HG03039 (cell line): Measurements from ENCODE around the gene NMRK2.
"Not testable (repeated sequence)": the region's sequence is repeated elsewhere in the genome, so short reads cannot be mapped to it uniquely, and the experiment has no call there.

Experiments
- ATAC-seq: cut with Tn5 transposase; IDR thresholded peaks from one replicate; pipeline ENCODE4 v1.9.1; 2021; ENCODE audit warnings: mild to moderate bottlenecking, moderate library complexity; ENCODE audit not compliant: unreplicated experiment

The NMRK2 gene, protein sequence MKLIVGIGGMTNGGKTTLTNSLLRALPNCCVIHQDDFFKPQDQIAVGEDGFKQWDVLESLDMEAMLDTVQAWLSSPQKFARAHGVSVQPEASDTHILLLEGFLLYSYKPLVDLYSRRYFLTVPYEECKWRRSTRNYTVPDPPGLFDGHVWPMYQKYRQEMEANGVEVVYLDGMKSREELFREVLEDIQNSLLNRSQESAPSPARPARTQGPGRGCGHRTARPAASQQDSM

DNA sequence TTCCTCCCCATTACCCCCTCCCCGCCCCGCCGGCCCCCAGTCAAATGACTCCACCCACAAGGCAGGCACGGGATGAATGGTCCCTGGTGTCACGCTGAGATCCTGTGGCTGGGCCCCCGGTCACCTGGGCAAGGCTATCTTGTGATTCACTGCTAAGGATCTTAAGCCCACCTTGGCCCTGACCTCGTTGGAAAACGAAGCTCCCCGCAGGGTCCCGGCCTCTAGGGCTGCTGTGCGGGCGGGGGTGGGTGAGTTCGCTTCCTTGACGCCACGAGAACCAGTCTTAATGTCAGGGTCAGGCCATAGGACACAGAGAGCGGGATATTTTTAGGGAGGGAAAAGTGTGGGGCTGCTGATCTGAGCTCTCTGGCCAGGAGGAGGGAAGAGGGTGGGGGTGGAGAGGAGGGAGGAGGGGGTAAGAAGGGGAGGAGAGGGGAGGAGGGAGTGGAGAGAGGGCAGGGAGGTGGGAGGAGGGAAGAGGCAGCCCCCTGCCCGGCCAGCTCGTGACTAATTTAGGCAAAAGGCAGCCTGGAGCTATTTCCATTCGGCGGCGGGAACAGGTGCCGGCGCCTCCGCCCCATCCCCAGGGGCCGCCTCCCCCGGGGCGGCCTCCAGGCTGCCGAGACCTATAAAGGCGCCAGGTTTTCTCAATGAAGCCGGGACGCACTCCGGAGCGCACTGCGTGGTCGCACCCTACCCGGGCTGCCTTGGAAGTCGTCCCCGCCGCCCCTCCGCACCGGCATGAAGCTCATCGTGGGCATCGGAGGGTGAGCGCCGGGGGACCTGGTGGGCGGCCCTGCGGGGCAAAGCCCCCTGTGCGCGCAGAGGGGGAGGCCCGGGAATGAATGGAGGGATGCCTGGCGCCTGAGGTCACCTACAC lies at the start of gene NMRK2:
NMRK2 (plus strand) TSS at position 139 of the 880 bp plus-strand sequence; CDS start at position 742, 603 bp downstream.
- no peak for ATAC-seq

DNA sequence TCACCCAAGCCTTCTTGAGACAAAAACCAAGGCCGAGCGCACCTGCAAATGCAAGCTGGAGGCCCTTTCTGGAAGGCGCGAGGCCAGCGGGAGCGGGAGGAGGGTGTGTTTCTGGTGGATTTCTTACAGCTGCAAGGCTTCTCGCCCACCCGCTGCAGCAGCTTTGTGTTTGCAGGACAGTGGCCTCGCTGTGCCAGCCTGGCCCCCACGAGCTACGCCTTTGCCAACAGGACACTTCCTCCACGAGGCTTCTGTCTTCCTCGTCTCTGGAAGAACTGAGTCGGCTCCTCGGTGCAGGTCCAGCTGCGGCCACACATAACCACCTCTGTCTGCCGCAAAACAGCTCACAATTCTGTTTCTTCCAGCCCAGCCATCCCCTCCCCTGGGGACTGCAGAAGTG lies 42.3 kb upstream of the NMRK2 start:
- no peak for ATAC-seq

DNA sequence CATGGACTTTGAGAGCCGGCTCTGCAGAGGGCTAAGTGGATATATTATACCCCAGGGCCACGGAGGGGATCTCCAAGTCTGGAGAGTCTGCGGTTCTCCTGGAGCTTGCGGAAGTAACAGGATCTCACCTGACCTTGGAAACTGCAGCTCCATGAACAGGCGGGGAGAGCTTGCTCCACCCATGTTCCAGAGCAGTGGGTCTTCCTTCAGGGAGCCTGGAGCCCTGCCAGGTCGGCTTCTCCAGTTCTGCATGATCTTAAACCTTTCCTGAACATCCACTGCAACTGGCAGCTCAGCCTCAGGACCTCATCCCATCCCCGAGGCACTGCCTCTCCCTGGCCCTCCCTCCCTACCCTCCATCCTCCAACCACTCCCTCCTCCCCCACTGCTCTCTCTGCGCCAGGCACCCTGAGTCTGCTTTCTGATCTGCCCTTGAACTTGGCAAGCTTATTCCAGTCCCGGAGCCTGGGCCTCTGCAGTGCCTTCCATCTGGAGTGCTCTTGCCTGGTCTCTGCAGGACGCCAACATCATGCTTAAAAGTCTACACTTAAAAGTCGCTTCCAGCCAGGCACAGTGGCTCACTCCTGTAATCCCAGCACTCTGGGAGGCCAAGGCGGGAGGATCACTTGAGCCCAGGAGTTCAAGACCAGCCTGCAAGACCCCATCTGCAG lies 39.2 kb upstream of the NMRK2 start:
- ATAC-seq = no peak

DNA sequence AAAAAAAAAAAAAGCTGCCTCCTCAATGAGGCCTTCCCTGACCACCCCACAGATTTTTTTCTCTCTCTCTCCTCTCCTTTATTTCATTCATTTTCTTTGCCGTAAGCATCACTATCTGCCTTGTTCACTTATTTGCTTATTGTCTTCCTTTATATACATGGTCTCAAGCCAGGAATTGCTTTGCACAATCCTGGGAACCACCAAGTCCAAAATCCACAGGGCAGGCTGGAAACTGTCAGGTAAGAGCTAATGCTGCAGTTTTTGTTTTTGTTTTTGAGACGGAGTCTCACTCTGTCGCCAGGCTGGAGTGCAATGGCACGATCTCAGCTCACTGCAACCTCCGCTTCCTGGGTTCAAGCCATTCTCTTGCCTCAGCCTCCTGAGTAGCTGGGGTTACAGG lies 37.9 kb upstream of the NMRK2 start:
- not testable (repeated sequence) for ATAC-seq

DNA sequence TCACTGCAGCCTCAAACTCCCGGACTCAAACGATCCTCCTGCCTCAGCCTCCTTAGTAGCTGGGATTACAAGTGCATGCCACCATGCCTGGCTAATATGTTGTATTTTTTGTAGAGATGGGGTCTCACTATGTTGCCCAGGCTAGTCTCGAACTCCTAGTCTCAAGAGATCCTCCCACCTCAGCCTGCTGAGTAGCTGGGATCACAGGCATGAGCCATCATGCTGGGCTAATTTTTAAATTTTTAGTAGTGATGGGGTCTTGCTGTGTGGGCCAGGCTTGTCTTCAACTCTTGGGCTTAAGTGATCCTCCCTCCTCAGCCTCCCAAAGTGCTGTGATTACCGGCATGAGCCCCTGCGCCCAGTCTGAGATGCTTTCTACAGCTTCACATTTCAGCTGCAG lies 37.1 kb upstream of the NMRK2 start:
- ATAC-seq = no peak

DNA sequence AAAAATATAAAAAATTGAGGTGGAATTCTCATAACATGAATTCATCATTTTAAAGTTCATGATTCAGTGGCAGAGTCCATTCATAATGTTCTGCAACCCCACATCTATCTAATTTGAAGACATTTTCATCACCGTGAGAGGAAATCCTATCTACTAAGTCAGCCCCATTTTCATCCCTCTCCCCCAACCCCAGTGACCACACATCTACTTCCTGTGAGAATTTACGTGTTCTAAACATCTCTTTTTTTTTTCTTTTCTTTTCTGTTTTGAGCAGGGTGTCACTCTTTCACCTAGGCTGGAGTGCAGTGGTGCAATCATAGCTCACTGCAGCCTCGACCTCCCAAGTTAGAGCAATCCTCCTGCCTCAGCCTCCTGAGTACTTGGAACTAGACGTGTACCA lies 34.9 kb upstream of the NMRK2 start:
- no peak for ATAC-seq

DNA sequence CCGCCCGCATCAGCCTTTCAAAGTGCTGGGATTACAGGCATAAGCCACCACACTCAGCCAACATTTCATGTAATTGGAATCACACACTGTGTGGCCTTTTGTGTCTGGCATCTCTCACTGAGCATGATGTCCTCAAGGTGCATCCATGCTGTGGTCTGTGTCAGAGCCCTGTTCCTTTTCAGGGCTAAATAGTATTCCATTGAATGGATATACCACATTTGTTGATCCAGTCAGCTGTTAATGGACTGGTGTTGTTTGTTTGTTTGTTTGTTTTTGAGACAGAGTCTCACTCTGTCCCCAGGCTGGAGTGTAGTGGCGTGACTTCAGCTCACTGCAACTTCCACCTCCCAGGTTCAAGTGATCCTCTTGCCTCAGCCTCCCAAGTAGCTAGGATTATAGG lies 34.4 kb upstream of the NMRK2 start:
- ATAC-seq = no peak

DNA sequence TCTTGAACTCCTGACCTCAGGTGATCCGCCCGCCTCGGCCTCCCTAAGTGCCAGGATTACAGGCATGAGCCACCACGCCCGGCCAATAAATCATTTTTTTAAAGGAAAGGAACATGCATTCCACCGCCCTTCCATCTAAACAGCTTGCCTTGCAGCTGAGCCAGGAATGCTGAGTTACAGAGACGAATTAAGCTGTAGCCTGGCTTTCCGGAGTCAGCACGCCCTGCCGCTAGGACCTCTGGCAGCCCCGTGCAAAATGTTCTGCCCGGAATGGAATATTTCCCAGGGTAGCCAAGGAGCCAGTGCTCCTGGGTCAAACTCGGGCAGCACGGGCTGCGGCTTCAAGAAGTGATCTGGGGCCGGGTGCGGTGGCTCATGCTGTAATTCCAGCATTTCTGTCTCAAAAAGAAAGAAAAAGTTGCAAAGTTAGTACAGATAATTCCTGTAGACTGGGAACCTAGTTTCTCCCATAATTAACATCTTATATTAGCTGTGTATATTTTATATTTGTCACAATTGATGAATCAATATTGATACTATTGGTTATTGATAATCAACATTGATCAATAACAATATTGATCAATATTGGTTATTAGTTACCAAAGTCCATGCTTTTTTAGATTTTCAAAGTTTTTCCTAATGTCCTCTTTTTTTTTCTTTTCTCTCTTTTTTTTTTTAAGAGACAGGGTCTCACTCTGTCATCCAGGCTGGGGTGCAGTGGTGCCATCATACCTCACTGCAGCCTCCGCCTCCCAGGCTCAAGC lies 33.2 kb upstream of the NMRK2 start:
- ATAC-seq = no peak

DNA sequence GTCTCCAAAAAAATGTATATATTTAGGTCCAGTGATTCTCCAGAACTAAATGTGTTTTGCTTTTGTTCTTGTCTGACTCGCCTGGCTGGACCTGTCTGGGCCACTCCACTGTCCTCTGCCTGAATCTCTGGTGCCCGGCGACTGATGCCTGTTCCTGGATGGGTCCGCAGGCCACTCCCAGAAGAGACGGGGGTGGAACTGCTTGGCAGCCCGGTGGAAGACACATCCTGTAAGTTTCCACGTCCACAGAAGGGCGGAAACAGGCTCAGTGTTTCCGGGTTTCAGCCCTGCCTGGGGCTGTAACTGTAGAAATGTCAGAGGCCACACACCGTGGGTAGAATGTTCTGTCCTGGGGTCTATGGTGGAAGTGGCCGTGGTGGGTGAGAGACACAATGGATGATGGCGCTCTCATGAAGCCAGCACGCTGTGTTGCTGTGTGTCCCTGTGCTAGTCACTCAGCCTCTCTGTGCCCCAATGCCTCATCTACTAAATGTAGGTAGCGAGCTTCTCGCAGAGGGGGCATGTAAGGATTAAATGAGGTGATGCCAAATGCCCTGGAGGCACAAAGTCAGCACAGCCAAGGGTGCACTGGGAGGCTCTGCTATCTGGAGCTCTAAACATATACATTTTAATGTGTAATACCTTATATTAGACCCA lies 30.4 kb upstream of the NMRK2 start:
- no peak for ATAC-seq

DNA sequence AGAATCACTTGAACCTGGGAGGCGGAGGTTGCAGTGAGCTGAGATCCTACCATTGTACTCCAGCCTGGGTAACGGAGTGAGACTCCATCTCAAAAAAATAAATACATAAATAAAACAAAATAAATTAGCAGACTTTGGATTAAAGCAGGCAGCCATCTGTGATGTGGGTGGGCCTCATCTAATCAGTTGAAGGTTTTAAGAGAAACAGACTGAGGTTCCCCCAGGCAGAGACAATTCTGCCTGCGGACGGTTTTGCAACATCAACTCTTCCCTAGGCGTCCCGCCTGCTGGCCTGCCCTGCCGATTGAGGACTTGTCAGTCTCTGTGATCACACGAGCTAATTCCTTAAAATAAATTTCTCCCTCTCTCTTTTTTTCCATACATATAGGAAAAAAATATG lies 28.6 kb upstream of the NMRK2 start:
- no peak for ATAC-seq

DNA sequence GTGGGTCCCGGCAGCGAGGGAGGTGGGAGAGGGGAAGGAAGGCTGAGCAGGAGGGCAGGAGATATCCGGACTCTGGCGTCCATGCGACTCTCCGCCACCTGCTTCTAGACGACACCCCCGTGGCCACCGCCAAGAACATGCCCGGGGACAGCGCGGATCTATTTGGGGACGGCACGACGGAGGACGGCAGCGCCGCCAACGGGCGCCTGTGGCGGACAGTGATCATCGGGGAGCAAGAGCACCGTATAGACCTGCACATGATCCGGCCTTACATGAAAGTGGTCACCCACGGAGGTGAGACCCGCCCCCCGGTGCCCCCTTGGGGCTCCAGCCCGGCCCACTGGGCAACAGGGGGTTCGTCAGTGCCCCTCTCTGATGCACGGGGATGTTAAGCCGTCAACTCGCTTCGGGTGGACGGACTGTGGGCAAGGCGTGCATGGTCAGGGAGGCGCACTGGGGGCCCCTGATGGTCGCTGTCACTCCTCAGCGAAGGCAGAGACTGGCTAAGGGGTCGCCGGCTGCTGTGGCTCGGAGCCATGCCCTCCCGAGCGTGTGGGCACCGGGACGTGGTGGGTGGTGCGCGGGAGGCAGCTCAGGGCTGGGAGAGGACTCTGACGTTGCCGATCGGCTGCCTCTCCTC lies 25.1 kb upstream of the NMRK2 start:
- no peak for ATAC-seq

DNA sequence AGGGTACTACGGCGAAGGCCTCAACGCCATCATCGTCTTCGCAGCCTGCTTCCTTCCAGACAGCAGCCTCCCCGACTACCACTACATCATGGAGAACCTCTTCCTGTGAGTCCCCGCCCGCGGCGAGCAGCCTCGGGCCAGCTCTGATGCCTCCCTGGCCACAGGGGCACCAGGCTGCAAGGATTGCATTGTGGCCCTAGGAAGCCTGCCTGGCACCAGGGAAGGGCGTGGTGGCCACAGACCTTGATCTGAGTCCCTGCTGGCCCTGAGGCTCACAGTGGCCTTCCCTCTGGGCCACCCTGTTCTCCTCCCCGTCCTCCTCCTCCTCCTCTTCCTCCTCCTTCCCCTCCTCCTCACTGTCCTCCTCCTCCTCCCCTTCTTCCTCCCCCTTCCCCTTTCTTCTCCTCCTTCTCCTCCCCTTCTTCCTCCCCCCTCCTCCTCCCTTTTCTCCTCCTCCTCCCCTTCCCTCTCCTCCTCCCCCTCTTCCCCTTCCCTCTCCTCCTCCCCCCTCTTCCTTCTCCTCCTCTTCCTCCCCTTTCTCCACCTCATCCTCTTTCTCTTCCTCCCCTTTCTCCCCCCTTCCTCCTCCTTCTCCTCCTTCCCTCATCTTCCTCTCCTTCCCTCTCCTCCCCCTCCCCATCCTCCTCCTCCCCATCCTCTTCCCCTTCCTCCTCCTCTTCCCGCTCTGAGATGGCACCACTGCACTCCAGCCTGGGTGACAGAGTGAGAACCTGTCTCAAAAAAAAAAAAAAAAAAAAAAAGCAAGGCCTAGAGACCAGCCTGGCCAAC lies 24.4 kb upstream of the NMRK2 start:
- ATAC-seq = no peak

DNA sequence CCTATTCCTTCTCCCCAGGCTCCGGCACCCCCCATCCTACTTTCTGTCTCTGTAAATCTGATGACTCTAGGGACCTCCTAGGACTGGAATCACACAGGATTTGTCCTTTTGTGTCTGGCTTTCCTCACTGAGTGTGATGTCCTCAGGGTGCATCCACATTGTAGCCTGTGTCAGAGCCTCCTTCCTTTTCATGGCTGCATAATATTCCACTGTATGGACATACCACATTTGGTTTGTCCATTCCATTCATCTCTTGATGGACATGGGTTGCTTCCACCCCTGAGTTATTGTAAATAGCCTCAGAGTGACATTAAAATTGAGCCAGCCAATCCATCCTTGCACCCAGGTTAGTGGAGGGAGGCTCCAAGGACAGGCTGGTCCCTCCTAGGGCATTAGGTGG lies 22.8 kb upstream of the NMRK2 start:
- no peak for ATAC-seq

DNA sequence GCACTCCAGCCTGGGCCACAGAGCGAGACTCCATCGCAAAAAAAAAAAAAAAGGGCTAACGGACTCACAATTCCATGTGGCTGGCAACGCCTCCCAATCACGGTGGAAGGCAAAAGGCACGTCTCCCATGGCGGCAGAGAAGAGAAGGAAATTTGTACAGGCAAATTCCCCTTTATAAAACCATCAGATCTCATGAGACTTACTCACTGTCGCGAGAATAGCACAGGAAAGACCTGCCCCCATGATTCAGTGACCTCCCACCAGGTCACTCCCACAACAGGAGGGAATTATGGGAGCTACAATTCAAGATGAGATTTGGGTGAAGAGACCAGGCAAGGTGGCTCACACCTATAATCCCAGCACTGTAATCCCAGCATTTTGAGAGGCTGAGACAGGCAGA lies 18.7 kb upstream of the NMRK2 start:
- ATAC-seq = no peak

DNA sequence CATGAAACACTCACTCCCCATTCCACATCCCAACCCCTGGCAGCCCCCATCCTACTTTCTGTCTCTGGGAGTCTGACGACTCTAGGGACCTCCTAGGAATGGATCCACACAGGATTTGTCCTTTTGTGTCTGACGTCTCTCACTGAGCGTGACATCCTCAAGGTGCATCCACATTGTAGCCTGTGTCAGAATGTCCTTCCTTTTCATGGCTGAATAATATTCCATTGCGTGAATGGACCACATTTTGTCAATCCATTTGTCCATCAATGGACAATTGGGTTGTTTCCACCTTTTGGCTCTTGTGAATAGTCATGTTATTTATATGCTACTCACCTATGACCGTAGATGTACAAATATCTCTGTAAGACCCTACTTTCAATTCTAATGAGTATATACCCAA lies 16.8 kb upstream of the NMRK2 start:
- ATAC-seq = no peak

DNA sequence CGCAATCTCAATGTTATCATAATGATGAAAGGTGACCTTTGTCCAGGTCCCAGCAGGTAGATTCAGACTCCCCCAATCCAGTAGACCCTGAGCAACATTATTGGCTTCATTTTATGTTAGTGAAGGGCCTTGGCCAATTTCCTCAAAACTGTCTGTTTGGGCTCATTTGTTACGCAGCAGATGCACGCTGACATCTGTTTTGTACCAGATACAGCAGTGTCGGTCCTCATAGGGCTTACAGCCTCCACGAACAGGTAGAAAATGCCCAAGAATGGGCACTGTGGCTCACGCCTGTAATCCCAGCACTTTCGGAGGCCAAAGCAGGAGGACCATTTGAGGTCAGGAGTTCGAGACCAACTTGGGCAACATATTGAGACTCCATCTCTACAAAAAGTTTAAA lies 13.1 kb upstream of the NMRK2 start:
- no peak for ATAC-seq

DNA sequence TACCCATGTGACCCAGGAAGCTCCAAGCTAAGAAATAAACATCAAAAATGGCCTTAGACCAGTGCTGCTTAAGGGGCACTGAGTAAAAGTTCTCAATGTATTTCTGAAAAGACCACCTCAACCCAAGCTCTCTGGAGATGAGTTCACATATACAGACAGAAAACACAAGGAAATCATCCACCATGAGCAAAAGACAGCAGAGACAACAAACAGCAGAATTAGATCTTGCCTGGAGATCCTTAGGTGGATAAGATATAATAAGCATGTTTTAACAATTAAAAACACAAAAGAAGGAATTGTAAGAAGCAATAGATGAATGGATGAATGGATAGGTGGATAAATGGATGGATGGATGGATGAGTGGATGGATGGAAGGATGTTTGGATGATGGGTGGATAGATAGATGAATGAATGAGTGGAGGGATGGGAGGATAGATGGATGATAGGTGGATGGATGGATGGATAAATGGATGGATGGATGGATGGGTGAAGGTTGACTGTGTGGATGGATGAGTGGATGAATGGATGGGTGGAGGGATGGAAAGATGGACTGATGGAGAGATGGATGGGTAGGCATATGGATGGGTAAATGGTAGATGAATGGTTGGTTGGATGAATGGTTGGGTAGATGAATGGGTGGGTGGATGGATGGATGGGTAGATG lies 9.6 kb upstream of the NMRK2 start:
- ATAC-seq = no peak

DNA sequence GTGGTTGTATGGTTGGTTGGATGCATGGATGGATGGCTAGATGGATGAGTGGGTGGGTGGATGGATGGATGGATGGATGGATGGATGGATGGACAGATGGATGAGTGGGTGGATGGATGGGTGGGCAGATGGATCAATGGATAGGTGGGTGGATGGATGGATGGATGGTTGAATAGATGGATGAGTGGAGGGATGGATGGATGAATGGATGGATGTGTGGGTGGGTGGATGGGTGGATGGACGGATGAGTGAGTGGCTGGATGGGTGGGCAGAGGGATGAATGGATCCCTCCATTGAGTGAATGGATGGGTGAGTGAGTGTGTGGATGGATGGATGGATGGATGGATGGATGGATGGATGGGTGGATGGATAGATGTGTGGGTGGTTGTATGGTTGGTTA lies 9.0 kb upstream of the NMRK2 start:
- no peak for ATAC-seq

DNA sequence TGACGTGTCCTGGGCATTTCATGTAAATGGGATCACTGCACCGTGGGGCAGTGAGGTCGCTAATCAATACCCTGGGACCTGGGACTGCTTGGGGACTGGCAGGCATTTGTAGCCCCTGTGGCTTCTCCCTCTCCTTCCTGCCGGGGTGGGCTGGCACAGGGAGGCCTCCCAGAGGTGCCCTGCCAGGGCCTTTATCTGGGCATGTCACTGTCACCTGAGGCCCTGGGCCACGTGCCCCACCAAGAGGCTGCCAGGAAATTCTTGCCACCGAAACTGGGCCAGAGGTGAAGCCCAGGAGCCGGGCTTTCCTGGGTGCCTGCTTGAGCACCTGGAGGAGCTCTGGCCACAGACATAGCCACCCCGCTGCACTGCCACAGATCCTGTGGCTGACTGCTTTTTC lies 1.8 kb upstream of the NMRK2 start:
- ATAC-seq = no peak
